GM13977 (cell line): Measurements from ENCODE around the gene ENOX2.

ENCODE experiments used
- DNase-seq: peaks from one replicate; pipeline ENCODE4 v3.0.0; 2012; ENCODE audit warnings: low spot score
- in situ Hi-C: fragments of 300-500 bp; cut with MboI; formaldehyde crosslinking; loops from one replicate; pipeline ENCODE4 v1.12.0; 2022; ENCODE audit warnings: low sequenced_read_pairs, low pct_unique_long_range_greater_than_20kb, mixed read lengths, inconsistent platforms; ENCODE audit not compliant: unreplicated experiment
- TF ChIP-seq, protein P1 (sequence below): IDR thresholded peaks from 2 replicates; pipeline ENCODE4 v1.5.1; 2012; ENCODE audit warnings: mild to moderate bottlenecking, control low read depth; ENCODE audit not compliant: insufficient read depth; ENCODE audit errors: extremely low read depth, missing control alignments

The ENOX2 gene

DNA sequence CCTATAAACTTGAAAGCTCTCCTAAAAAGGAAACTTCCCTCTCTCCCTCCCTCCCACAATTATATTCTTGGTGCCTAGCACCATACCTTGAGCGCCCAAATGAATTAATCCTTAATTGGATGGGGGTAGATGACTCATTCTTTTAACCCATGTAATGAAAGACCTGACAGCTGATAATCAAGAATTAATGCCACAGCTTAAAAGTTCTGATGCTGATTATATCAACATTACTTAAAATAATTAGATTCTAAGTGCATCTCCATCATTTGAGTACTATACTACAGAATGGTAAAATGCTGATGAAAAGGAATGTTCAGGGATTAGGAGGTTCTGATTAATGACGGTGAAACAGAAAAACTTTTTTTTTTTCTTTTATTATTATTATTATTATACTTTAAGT lies 117.0 kb downstream of the ENOX2 start:
- DNase-seq, result no peak
- TF ChIP-seq, protein P1, sequence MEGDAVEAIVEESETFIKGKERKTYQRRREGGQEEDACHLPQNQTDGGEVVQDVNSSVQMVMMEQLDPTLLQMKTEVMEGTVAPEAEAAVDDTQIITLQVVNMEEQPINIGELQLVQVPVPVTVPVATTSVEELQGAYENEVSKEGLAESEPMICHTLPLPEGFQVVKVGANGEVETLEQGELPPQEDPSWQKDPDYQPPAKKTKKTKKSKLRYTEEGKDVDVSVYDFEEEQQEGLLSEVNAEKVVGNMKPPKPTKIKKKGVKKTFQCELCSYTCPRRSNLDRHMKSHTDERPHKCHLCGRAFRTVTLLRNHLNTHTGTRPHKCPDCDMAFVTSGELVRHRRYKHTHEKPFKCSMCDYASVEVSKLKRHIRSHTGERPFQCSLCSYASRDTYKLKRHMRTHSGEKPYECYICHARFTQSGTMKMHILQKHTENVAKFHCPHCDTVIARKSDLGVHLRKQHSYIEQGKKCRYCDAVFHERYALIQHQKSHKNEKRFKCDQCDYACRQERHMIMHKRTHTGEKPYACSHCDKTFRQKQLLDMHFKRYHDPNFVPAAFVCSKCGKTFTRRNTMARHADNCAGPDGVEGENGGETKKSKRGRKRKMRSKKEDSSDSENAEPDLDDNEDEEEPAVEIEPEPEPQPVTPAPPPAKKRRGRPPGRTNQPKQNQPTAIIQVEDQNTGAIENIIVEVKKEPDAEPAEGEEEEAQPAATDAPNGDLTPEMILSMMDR, result no peak
- in situ Hi-C loops, result no loop called here

DNA sequence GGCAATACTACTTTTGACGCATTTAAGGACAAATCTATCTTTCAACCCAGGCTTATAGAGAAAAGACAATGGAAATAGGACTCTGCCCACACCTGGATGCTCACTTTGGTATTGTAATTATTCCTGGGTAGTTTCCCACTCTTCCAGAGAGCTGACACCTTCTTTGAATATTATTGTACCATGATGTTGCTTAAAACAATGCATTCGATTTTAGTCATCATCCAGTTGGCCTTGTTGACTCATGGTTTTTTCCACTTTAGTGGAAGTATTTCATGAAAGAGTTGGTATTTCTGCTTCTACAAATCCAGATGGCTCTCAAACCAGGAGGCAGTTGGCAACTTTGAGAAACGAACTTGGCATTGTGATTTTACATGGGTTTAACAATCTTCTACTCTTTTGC lies 124.2 kb downstream of the ENOX2 start:
- TF ChIP-seq, protein P1, result no peak

DNA sequence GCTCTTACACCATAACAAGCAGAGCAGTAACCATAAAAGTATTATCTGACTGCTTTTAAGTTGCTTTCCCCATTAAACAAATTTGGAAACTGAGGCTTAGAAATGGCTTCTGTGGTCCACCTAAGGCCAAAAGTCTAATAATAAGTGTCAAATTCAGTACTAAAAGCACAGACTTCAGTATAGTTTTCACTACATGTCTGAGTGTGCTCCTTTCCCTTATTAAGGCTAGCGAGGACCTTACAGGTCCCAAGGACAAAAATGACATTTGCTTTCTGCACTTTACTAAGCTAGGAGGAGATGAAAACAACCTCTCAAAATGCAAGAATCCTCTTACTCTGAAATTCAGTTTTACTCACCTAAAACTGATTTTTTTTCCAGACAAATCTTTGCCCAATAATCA lies 127.2 kb downstream of the ENOX2 start:
- DNase-seq, result no peak
- in situ Hi-C loops, result no loop called here
- TF ChIP-seq, protein P1, result no peak

More for the DNA sequence above, 124.2 kb downstream of the ENOX2 start:
- in situ Hi-C loops, result no loop called here
- DNase-seq, result no peak

DNA sequence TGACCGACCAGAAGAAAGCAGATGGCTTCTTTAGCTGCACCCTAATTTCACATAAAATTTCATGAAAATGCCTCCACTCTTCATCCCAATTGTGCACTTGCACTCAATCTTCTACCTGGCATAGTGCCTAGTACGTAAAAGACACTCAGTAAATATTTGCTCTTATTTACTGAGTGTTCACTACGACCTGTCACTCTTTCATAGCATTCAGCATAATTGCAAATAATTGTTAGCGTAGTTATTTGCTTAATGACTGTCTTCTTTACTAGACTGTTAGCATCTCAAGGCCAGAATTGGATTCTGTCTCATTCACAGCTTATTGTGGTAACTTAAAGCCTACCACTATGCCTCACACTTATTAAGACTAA lies 130.2 kb downstream of the ENOX2 start:
- DNase-seq, result no peak
- TF ChIP-seq, protein P1, result no peak
- in situ Hi-C loops, result no loop called here

DNA sequence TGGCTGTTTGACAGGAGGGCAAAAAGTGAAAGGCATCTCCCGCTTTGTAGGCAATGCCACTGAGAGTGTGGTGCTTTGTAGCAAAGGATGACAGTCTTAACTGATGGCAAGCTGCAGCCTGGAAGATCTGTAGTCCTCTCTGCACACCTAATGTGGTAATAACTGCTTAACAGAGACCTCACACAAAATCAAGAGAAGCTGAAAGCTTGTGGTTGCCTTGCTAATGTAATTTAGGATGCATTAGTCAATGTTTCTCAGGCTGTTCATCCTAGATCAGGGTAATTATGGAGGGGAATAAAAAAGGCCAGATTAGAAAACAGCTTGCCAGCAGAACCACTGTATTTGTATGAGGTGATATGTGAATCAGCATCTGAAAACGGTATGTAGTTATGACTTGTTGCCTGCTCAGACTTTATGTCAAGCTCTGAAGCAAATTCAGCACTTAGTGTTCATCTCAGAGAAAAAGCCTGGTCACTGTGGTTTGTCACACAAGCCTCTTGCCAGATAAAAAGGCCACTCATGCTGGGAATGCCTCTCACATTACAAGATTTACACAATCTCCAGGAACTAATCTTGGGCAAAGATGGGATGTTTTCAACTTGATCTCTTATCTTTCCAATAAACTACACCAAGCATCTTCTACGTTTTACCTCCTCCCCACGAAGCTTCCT lies 130.8 kb downstream of the ENOX2 start:
- no peak for DNase-seq
- in situ Hi-C loops, result no loop called here
- TF ChIP-seq, protein P1, result no peak

DNA sequence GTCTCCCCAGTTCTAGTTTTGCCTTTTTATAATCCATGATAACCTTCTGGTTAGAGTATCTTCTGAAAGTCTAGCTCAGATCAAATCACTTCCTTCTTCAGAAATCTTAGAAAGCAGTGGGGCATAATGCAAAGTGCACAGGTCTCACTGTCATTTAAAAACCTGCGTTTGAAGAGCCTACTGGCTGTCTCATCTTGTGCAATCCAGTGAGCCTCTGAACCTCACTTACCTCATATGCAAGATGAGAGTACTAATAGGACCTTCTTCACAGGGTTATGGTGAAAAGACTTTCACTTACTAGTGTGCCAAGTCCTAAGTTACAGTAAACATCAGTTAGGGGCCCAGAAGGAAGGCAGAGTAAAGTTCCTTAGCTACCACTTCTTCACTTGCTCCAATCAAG lies 131.4 kb downstream of the ENOX2 start:
- TF ChIP-seq, protein P1, result no peak
- in situ Hi-C loops, result no loop called here
- DNase-seq, result no peak
